RWPE2 (cell line): ENCODE results near the gene SOWAHA.

Source experiments
- ATAC-seq: fragments of 200-7000 bp; cut with Tn5 transposase; 3 replicates; pipeline ENCODE4 v1.9.1; 2021; ENCODE audit warnings: low read depth
- DNase-seq: peaks from one replicate; pipeline ENCODE4 v3.0.0-alpha.2; 2020; ENCODE audit warnings: low spot score
- H3K27ac ChIP-seq: fragments of 450-650 bp; 2 replicates; pipeline ENCODE4 v1.5.1; 2017; ENCODE audit warnings: mild to moderate bottlenecking; ENCODE audit not compliant: poor library complexity, severe bottlenecking
- H3K27me3 ChIP-seq: fragments of 250-450 bp; sonication (Bioruptor Pico); 2 replicates; pipeline ENCODE4 v1.5.1; 2021; ENCODE audit warnings: mild to moderate bottlenecking, moderate library complexity; ENCODE audit not compliant: insufficient read depth, poor library complexity, severe bottlenecking
- H3K36me3 ChIP-seq: fragments of 250-450 bp; sonication (Bioruptor Pico); 2 replicates; pipeline ENCODE4 v1.5.1; 2020; ENCODE audit warnings: low read depth, mild to moderate bottlenecking, moderate library complexity
- H3K4me1 ChIP-seq: fragments of 250-450 bp; sonication (Bioruptor Pico); 2 replicates; pipeline ENCODE4 v1.5.1; 2021; ENCODE audit warnings: mild to moderate bottlenecking, moderate library complexity; ENCODE audit not compliant: insufficient read depth, poor library complexity, severe bottlenecking
- H3K4me3 ChIP-seq: fragments of 250-450 bp; sonication (Bioruptor Pico); 2 replicates; pipeline ENCODE4 v1.5.1; 2021; ENCODE audit warnings: mild to moderate bottlenecking, moderate library complexity; ENCODE audit not compliant: severe bottlenecking
- H3K9me3 ChIP-seq: fragments of 250-450 bp; sonication (Bioruptor Pico); 2 replicates; pipeline ENCODE4 v1.5.1; 2021; ENCODE audit warnings: mild to moderate bottlenecking, moderate library complexity; ENCODE audit not compliant: severe bottlenecking
- TF ChIP-seq, protein P1 (sequence below): fragments of 450-650 bp; IDR thresholded peaks from one replicate; pipeline ENCODE4 v1.5.1; 2017; ENCODE audit warnings: mild to moderate bottlenecking, moderate library complexity; ENCODE audit not compliant: poor library complexity, severe bottlenecking

SOWAHA gene

DNA sequence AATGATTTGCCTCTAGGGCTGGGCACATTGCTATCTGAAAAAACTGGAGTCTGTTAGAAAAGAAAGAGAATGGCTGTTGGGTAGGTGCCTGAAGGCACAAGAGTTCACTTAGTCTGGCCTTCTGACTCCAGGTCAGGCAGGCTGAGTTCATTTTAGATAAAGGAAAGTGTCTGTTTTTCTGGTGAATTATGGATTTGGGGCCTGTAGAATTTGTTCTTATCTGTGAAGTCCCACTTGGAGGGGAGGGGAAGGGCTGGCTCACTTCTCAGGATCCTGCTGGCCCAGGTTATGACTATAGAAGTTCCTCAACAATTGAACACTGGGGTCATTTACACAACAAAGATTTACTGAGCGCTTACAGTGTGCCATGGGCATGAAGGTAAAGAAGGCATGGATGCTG is 24.6 kb upstream of the SOWAHA start:
- Histone ChIP-seq H3K4me3 (no peak overlapping the region), H3K36me3 (no peaks in the 10 kb centered on the region), H3K27ac (no peak overlapping the region), H3K27me3 (no peaks in the 10 kb centered on the region), H3K4me1 (no peaks in the 10 kb centered on the region), H3K9me3 (no peaks in the 10 kb centered on the region)
- ATAC-seq (no peak), DNase-seq (no peak)
- TF ChIP-seq, protein P1, sequence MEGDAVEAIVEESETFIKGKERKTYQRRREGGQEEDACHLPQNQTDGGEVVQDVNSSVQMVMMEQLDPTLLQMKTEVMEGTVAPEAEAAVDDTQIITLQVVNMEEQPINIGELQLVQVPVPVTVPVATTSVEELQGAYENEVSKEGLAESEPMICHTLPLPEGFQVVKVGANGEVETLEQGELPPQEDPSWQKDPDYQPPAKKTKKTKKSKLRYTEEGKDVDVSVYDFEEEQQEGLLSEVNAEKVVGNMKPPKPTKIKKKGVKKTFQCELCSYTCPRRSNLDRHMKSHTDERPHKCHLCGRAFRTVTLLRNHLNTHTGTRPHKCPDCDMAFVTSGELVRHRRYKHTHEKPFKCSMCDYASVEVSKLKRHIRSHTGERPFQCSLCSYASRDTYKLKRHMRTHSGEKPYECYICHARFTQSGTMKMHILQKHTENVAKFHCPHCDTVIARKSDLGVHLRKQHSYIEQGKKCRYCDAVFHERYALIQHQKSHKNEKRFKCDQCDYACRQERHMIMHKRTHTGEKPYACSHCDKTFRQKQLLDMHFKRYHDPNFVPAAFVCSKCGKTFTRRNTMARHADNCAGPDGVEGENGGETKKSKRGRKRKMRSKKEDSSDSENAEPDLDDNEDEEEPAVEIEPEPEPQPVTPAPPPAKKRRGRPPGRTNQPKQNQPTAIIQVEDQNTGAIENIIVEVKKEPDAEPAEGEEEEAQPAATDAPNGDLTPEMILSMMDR = no peak

- no peak for DNase-seq
- TF ChIP-seq, protein P1 = no peak
- Histone ChIP-seq H3K27me3 (no peaks in the 10 kb centered on the region), H3K9me3 (no peaks in the 10 kb centered on the region), H3K36me3 (no peaks in the 10 kb centered on the region), H3K4me3 (no peak overlapping the region), H3K4me1 (no peaks in the 10 kb centered on the region), H3K27ac (no peak overlapping the region)
- no peak for ATAC-seq
Observed at GRCh38 chr5:132788990-132789886, 23.9 kb upstream of the SOWAHA start.

GRCh38 chr5:132790201-132790865 is 22.8 kb upstream of the SOWAHA start:
- Histone ChIP-seq H3K27ac (no peak overlapping the region), H3K9me3 (no peaks in the 10 kb centered on the region), H3K4me1 (no peaks in the 10 kb centered on the region), H3K4me3 (no peak overlapping the region), H3K27me3 (no peaks in the 10 kb centered on the region), H3K36me3 (no peaks in the 10 kb centered on the region)
- TF ChIP-seq, protein P1 = no peak
- ATAC-seq (no peak), DNase-seq (no peak)

- no peak for ATAC-seq
- TF ChIP-seq, protein P1 = no peak
- DNase-seq = no peak
- Histone ChIP-seq H3K4me1 (no peaks in the 10 kb centered on the region), H3K4me3 (no peak overlapping the region), H3K27me3 (no peaks in the 10 kb centered on the region), H3K36me3 (no peaks in the 10 kb centered on the region), H3K9me3 (no peaks in the 10 kb centered on the region), H3K27ac (no peak overlapping the region)
Observed at GRCh38 chr5:132791026-132791425, 22.1 kb upstream of the SOWAHA start.

- TF ChIP-seq, protein P1 = no peak
- H3K4me3 ChIP-seq = no peak overlapping the region
- H3K27ac ChIP-seq = no peak overlapping the region
Observed at GRCh38 chr5:132797651-132798050, 15.5 kb upstream of the SOWAHA start.

More at GRCh38 chr5:132797651-132798050, 15.5 kb upstream of the SOWAHA start:
- no peak for ATAC-seq
- Histone ChIP-seq H3K36me3 (no peaks in the 10 kb centered on the region), H3K27me3 (no peaks in the 10 kb centered on the region), H3K4me1 (peaks cover 10% of the 10 kb centered on the region), H3K9me3 (no peaks in the 10 kb centered on the region)
- DNase-seq = no peak
